ENCODE results near the gene S100A8. TPM values are rescaled to one million over a fixed set of nuclear protein-coding genes. Genes with fewer than 3 reads are reported as not detected.

The S100A8 gene
- polyA plus RNA-seq, 1 experiment = not detected

DNA sequence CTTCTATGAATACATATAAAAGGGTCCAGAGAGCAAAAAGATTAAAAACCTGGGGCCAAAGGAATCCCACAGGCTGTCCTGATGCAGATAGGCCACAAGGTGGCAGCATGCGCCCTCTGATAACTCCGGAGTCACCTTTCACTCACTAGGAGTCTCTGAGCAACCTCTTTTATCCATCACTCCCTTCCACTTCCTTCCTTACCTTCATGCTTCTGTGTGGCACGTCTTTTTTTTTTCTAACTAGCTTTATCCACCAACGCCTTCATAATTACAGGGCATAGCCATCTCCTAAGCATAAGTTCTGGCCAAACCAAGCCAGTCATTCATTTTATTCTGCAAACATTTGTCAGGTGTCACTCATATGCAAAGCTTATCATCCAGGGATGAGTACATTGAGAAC lies 38.4 kb downstream of the S100A8 start:
- Histone ChIP-seq H3K9me3 (ENCODE audit: control insufficient read depth, insufficient read depth, low read length) (peaks cover 2% of the 10 kb centered on the region; the same call in 1 of the 2 replicates), H3K27ac (ENCODE audit: low read depth, low read length) (no peak overlapping the region), H3K27me3 (ENCODE audit: control insufficient read depth, insufficient read depth, low read length) (peaks cover 6% of the 10 kb centered on the region), H3K4me3 (ENCODE audit: low read depth, low read length) (no peak overlapping the region)
- ChIA-PET POLR2A (interaction anchor here (0.6 kb wide), 1 partner anchor 319 kb away, joined by 4 read pairs; no protein-coding TSS in a partner anchor), CTCF (interaction anchor here (0.6 to 8.5 kb wide), 41 partner anchors 10 to 1352 kb away, joined by 3 to 354 read pairs (median 5); partner anchors contain the start of genes DENND4B, RAB13, S100A12 and S100A13)
- DNase-seq (ENCODE audit: low read depth, low spot score) = peak; percentile 30
- TF ChIP-seq, protein P1, sequence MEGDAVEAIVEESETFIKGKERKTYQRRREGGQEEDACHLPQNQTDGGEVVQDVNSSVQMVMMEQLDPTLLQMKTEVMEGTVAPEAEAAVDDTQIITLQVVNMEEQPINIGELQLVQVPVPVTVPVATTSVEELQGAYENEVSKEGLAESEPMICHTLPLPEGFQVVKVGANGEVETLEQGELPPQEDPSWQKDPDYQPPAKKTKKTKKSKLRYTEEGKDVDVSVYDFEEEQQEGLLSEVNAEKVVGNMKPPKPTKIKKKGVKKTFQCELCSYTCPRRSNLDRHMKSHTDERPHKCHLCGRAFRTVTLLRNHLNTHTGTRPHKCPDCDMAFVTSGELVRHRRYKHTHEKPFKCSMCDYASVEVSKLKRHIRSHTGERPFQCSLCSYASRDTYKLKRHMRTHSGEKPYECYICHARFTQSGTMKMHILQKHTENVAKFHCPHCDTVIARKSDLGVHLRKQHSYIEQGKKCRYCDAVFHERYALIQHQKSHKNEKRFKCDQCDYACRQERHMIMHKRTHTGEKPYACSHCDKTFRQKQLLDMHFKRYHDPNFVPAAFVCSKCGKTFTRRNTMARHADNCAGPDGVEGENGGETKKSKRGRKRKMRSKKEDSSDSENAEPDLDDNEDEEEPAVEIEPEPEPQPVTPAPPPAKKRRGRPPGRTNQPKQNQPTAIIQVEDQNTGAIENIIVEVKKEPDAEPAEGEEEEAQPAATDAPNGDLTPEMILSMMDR (IDR thresholded peaks at IDR 0.05; ENCODE audit: low read depth, low read length) = peak; percentile 93

- peaks cover 6% of the 10 kb centered on the region for H3K27me3 ChIP-seq (ENCODE audit: control insufficient read depth, insufficient read depth, low read length)
- TF ChIP-seq, protein P1 (IDR thresholded peaks at IDR 0.05; ENCODE audit: low read depth, low read length) = no peak
- no peak overlapping the region for H3K27ac ChIP-seq (ENCODE audit: low read depth, low read length)
- DNase-seq (ENCODE audit: low read depth, low spot score) = no peak
- H3K4me3 ChIP-seq (ENCODE audit: low read depth, low read length) = no peak overlapping the region
- POLR2A ChIA-PET = no interaction called here
- CTCF ChIA-PET = interaction anchor here (0.7 kb wide), 2 partner anchors 218 to 242 kb away, joined by 3 to 10 read pairs; no protein-coding TSS in a partner anchor
- peaks cover under 1% of the 10 kb centered on the region; the same call in 1 of the 2 replicates for H3K9me3 ChIP-seq (ENCODE audit: control insufficient read depth, insufficient read depth, low read length)
Measured at GRCh38 chr1:153350321-153350957, 40.4 kb downstream of the S100A8 start.

DNA sequence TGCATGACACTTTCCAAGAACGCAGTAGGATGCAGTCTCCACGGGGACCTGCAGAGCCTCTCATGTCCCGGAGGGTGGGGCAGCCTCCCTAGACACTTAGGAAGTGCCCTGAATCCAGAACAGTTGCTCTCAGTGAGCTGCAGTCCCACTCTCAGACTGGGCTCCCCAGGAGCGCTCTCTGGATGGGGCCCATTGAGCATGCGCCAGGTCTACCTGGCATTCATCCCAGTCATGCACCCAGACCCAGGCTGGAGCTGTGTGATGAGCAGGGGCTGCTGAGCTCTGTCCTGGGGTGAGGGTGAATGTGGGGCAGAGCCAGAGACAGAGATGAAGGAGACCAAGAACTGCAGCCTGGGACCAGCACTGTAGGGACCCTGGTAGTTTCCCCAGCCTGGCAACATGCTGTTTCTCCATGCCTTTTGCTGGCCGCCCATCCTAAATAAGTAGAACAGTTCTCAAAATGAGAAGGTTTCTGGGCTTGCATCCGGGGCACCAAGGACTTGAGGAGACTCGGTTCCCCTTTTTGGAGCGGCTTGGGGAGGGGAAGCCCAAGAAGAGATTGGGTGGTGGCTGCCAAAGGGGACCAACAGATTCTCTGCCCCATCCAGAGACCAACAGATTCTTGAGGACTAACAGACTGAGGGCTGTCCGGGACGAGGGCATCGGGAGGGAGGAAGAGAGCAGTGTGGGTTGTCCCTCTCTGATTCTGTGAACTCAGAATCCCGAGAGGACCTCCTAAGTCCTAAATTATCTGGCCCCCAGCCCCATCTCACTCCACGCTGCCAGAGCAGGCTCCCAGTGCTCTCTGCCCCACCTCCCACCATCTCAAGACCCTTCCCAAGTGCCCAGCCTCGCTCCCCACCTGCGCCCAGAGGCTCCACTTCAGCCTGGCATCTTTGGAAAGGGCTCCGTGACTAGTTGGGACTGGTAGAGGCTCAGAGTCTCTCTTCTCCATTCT lies 41.2 kb downstream of the S100A8 start:
- H3K9me3 ChIP-seq (ENCODE audit: control insufficient read depth, insufficient read depth, low read length) = no peaks in the 10 kb centered on the region
- no peak overlapping the region for H3K27ac ChIP-seq (ENCODE audit: low read depth, low read length)
- H3K27me3 ChIP-seq (ENCODE audit: control insufficient read depth, insufficient read depth, low read length) = peaks cover 6% of the 10 kb centered on the region
- CTCF ChIA-PET = interaction anchor here (0.7 to 1.5 kb wide), 3 partner anchors 145 to 243 kb away, joined by 3 to 10 read pairs (median 8); no protein-coding TSS in a partner anchor
- no peak overlapping the region for H3K4me3 ChIP-seq (ENCODE audit: low read depth, low read length)
- no peak for DNase-seq (ENCODE audit: low read depth, low spot score)
- TF ChIP-seq, protein P1 (IDR thresholded peaks at IDR 0.05; ENCODE audit: low read depth, low read length) = no peak
- POLR2A ChIA-PET = no interaction called here

- Histone ChIP-seq H3K9me3 (ENCODE audit: control insufficient read depth, insufficient read depth, low read length) (no peaks in the 10 kb centered on the region), H3K4me3 (ENCODE audit: low read depth, low read length) (no peak within 1 kb of the TSS), H3K27ac (ENCODE audit: low read depth, low read length) (no peak within 1 kb of the TSS), H3K27me3 (ENCODE audit: control insufficient read depth, insufficient read depth, low read length) (peaks cover 8% of the 10 kb centered on the region)
- TF ChIP-seq, protein P1 (IDR thresholded peaks at IDR 0.05; ENCODE audit: low read depth, low read length) = no peak
- DNase-seq (ENCODE audit: low read depth, low spot score) = no peak
- ChIA-PET POLR2A (no interaction called here), CTCF (interaction anchor here (0.6 to 1.5 kb wide), 3 partner anchors 139 to 162 kb away, joined by 3 to 8 read pairs (median 3); no protein-coding TSS in a partner anchor)
Measured at GRCh38 chr1:153348511-153349362, 42.1 kb downstream of the S100A8 start, which contains the start of gene PGLYRP4. PGLYRP4 (minus strand) TSS chr1:153348841; CDS start chr1:153347932, 909 bp downstream.
